Hepatocyte (in vitro differentiated cells): Measurements from ENCODE around the gene NIPSNAP3A.

ENCODE experiments used
- CTCF ChIP-seq: fragments of 200-600 bp; sonication (generic); IDR thresholded peaks from 2 replicates; pipeline ENCODE4 v1.5.1; 2016; ENCODE audit warnings: antibody characterized with exemption, mild to moderate bottlenecking; ENCODE audit not compliant: poor library complexity
- EZH2 ChIP-seq: fragments of 200-600 bp; sonication (generic); IDR thresholded peaks from 2 replicates; pipeline ENCODE4 v1.6.1; 2016; ENCODE audit warnings: antibody characterized with exemption, mild to moderate bottlenecking, borderline replicate concordance
- EZH2phosphoT487 ChIP-seq: fragments of 200-600 bp; sonication (generic); IDR thresholded peaks from one replicate; pipeline ENCODE4 v1.6.1; 2018; ENCODE audit warnings: antibody characterized with exemption, mild to moderate bottlenecking, low read depth, moderate library complexity; ENCODE audit not compliant: unreplicated experiment, severe bottlenecking

- TF ChIP-seq CTCF = no peak
- TF ChIP-seq EZH2 = no peak
- TF ChIP-seq EZH2phosphoT487 = no peak
These were observed 28.5 kb downstream of the NIPSNAP3A start for GRCh38 chr9:104775976-104776375.
